Natural killer cell (primary cell): ENCODE measurements around the gene PSEN2. TPM values are rescaled to one million over a fixed set of nuclear protein-coding genes. Genes with fewer than 3 reads are reported as not detected.

ENCODE experiments used
- ATAC-seq, 3 donors: fragments of 150-1000 bp in 2 of 3; fragments of 200-7000 bp in 1 of 3; cut with Tn5 transposase; 1 replicate in 1 of 3; 2 replicates in 2 of 3; pipeline ENCODE4 v1.10.0; 2021; ENCODE audit warnings: mild to moderate bottlenecking in 2 of 3, moderate library complexity in 2 of 3
- DNase-seq, 2 donors: peaks; one replicate each; pipeline versions ENCODE4 v3.0.0 to v3.0.0-alpha.2; 2013 to 2021; ENCODE audit warnings: mixed read lengths in 1 of 2
- H3K27ac ChIP-seq: one replicate; pipeline ENCODE4 v1.5.1; 2013; ENCODE audit warnings: mild to moderate bottlenecking, low read length
- H3K27me3 ChIP-seq: one replicate; pipeline ENCODE4 v1.6.1; 2013; ENCODE audit warnings: low read length; ENCODE audit not compliant: control insufficient read depth, insufficient read depth
- H3K36me3 ChIP-seq: one replicate; pipeline ENCODE4 v1.6.1; 2013; ENCODE audit warnings: low read length; ENCODE audit not compliant: control insufficient read depth, insufficient read depth
- H3K4me1 ChIP-seq: one replicate; pipeline ENCODE4 v1.6.1; 2013; ENCODE audit warnings: low read length; ENCODE audit not compliant: control insufficient read depth, insufficient read depth
- H3K4me3 ChIP-seq: one replicate; pipeline ENCODE4 v1.5.1; 2013; ENCODE audit warnings: low read length
- H3K9me3 ChIP-seq: one replicate; pipeline ENCODE4 v1.6.1; 2013; ENCODE audit warnings: low read length; ENCODE audit not compliant: control insufficient read depth, insufficient read depth
- H3K27ac Mint-ChIP-seq, 2 donors: one replicate each; pipeline ENCODE4 v1.8.0; 2022; ENCODE audit warnings: mild to moderate bottlenecking in 2 of 2, mixed read lengths in 2 of 2, moderate library complexity in 1 of 2
- H3K27me3 Mint-ChIP-seq, 2 donors: one replicate each; pipeline ENCODE4 v1.8.0; 2022; ENCODE audit warnings: low read depth in 2 of 2, mixed read lengths in 2 of 2
- H3K36me3 Mint-ChIP-seq: one replicate; pipeline ENCODE4 v1.8.0; 2022; ENCODE audit warnings: mixed read lengths
- H3K4me1 Mint-ChIP-seq, 2 donors: one replicate each; pipeline ENCODE4 v1.8.0; 2022; ENCODE audit warnings: mixed read lengths in 2 of 2
- H3K4me3 Mint-ChIP-seq: one replicate; pipeline ENCODE4 v1.8.0; 2022; ENCODE audit warnings: mild to moderate bottlenecking, moderate library complexity, mixed read lengths
- H3K9me3 Mint-ChIP-seq, 2 donors: one replicate each; pipeline ENCODE4 v1.8.0; 2022; ENCODE audit warnings: mixed read lengths in 2 of 2
- CTCF ChIP-seq: fragments of 200-600 bp; IDR thresholded peaks from one replicate; pipeline ENCODE4 v1.8.0; 2022; ENCODE audit warnings: antibody characterized with exemption
- WGBS: methylation state at CpG from one replicate; pipeline ENCODE4 v1.1.7; 2013; ENCODE audit warnings: missing lambda C conversion rate; ENCODE audit not compliant: insufficient coverage; 5-methylcytosine and 5-hydroxymethylcytosine counted together
- intact Hi-C: fragments of 100-400 bp; cut with micrococcal nuclease; formaldehyde crosslinking; loops from one replicate; pipeline ENCODE4 v1.14.2; 2022
- total RNA-seq, 4 donors: library from RNA; stranded (reverse); fragments of 120-200 nt in 1 of 4; gene quantifications; one replicate each; pipeline versions ENCODE4 v1.2.3 to v1.2.4, GENCODE V29; 2013 to 2022

PSEN2 gene
- total RNA-seq, 3 donors from 2014 or later (not counting 1 experiment from before 2014, with no cell fraction given): 12.6 to 22.8 (median 14.9) TPM

DNA sequence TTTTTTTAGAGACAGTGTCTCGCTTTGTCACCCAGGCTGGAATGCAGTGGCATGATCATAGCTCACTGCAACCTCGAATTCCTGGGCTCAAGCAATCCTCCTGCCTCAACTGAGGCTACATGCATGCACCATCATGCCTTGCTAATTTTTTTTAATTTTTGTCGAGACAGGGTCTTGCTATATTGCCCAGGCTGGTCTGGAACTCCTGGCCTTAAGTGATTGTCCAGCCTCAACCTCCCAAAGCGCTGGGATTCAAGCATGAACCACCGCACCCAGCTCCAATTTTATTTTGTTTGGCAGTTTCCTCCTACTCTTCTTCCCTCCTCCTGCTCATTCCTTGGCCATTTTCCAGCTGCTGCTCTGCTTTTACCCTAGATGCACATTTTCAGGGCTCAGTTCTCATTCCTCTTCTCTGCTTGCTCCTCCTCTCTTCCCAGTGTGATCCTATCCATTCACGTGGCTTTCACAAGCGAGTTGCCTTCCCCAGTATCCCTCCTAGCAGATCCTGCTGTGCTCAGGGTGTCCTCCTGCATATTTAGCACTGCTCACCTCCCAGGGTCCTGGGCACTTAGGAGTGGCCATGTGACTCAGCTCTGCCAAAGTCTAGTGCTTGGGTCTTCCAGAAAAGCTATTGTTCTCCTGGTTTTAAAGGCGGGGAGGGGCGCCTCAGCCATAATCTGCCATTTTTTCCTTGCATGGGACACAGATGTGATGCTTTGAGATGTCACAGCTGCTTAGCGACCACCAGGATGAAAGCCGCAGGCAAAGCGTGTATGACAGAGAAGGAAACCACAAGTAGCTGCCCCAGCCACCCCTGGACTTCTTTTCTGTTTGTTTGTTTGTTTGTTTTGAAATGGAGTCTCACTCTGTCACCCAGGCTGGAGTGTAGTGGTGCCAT is 33.7 kb downstream of the PSEN2 start:
- Mint-ChIP-seq H3K27me3 (no peaks in the 10 kb centered on the region), H3K4me3 (no peak overlapping the region), H3K27ac (no peak overlapping the region), H3K9me3 (no peaks in the 10 kb centered on the region), H3K36me3 (no peaks in the 10 kb centered on the region), H3K4me1 (peaks cover 0 to 15% of the 10 kb centered on the region in 2 donors)
- Histone ChIP-seq H3K9me3 (no peaks in the 10 kb centered on the region), H3K4me1 (no peaks in the 10 kb centered on the region), H3K4me3 (no peak overlapping the region), H3K36me3 (no peaks in the 10 kb centered on the region), H3K27ac (no peak overlapping the region), H3K27me3 (no peaks in the 10 kb centered on the region)
- DNase-seq (no peak), ATAC-seq (no peak)
- intact Hi-C loops: no loop called here
- 85% methylated on average over 12 of the region's 12 CpGs for WGBS
- no peak for TF ChIP-seq CTCF

GRCh38 chr1:226904772-226905171 is 34.4 kb downstream of the PSEN2 start:
- no peaks in the 10 kb centered on the region for H3K27me3 Mint-ChIP-seq
- 57% methylated on average over 3 of the region's 3 CpGs for WGBS

GRCh38 chr1:226908419-226908818 is 38.0 kb downstream of the PSEN2 start:
- no peaks in the 10 kb centered on the region for H3K36me3 ChIP-seq
- intact Hi-C loops: no loop called here
- no peaks in the 10 kb centered on the region for H3K27me3 ChIP-seq
- H3K4me3 ChIP-seq: no peak overlapping the region
- WGBS: 95% methylated on average over 10 of the region's 10 CpGs
- ATAC-seq: no peak
- TF ChIP-seq CTCF: no peak
- no peak for DNase-seq
- Mint-ChIP-seq H3K4me3 (no peak overlapping the region), H3K4me1 (no peaks in the 10 kb centered on the region), H3K27me3 (no peaks in the 10 kb centered on the region), H3K36me3 (no peaks in the 10 kb centered on the region), H3K9me3 (no peaks in the 10 kb centered on the region), H3K27ac (no peak overlapping the region)
- H3K27ac ChIP-seq: no peak overlapping the region
- no peaks in the 10 kb centered on the region for H3K9me3 ChIP-seq
- no peaks in the 10 kb centered on the region for H3K4me1 ChIP-seq

More at GRCh38 chr1:226904772-226905171, 34.4 kb downstream of the PSEN2 start:
- no peaks in the 10 kb centered on the region for H3K9me3 Mint-ChIP-seq
- no peaks in the 10 kb centered on the region for H3K27me3 ChIP-seq
- TF ChIP-seq CTCF: no peak
- no peak overlapping the region for H3K4me3 ChIP-seq
- no peaks in the 10 kb centered on the region for H3K4me1 ChIP-seq
- no peaks in the 10 kb centered on the region for H3K36me3 ChIP-seq
- ATAC-seq: no peak
- no peaks in the 10 kb centered on the region for H3K9me3 ChIP-seq
- H3K27ac Mint-ChIP-seq: no peak overlapping the region
- no peak overlapping the region for H3K27ac ChIP-seq
- intact Hi-C loops: no loop called here
- no peak overlapping the region for H3K4me3 Mint-ChIP-seq
- peaks cover 0 to 8% of the 10 kb centered on the region in 2 donors for H3K4me1 Mint-ChIP-seq
- H3K36me3 Mint-ChIP-seq: no peaks in the 10 kb centered on the region
- DNase-seq: no peak
